Heart right ventricle (tissue), 16 donors: ENCODE results near the gene POLD3. TPM values are rescaled to one million over a fixed set of nuclear protein-coding genes. Genes with fewer than 3 reads are reported as not detected.

Source experiments
- ATAC-seq, 8 donors: fragments of 200-7000 bp; cut with Tn5 transposase; one replicate each; pipeline ENCODE4 v1.9.1; 2020; ENCODE audit warnings: mild to moderate bottlenecking in 8 of 8, moderate library complexity in 8 of 8, moderate number of reproducible peaks in 1 of 8
- DNase-seq, 2 donors: peaks; one replicate each; pipeline ENCODE4 v3.0.0-alpha.2; 2020
- H3K27ac ChIP-seq, 10 donors: fragments of 200-600 bp; sonication (generic) in 2 of 10; one replicate each; pipeline versions ENCODE4 v1.5.0 to v1.8.0; 2020 to 2022; ENCODE audit warnings: mild to moderate bottlenecking in 3 of 10
- H3K27me3 ChIP-seq, 7 donors: fragments of 200-600 bp; one replicate each; pipeline ENCODE4 v1.8.0; 2021 to 2022; ENCODE audit warnings: mild to moderate bottlenecking in 2 of 7
- H3K36me3 ChIP-seq, 9 donors: fragments of 200-600 bp; sonication (generic) in 1 of 9; one replicate each; pipeline versions ENCODE4 v1.5.0 to v1.8.0; 2020 to 2022; ENCODE audit warnings: mild to moderate bottlenecking in 2 of 9
- H3K4me1 ChIP-seq, 9 donors: fragments of 200-600 bp; sonication (generic) in 1 of 9; one replicate each; pipeline versions ENCODE4 v1.5.0 to v1.8.0; 2020 to 2022; ENCODE audit warnings: mild to moderate bottlenecking in 4 of 9
- H3K4me3 ChIP-seq, 10 donors: fragments of 200-600 bp; sonication (generic) in 2 of 10; one replicate each; pipeline versions ENCODE4 v1.5.0 to v1.8.0; 2020 to 2022; ENCODE audit warnings: mild to moderate bottlenecking in 7 of 10, moderate library complexity in 2 of 10
- H3K9me3 ChIP-seq, 11 donors: fragments of 200-600 bp in 10 of 11; sonication (generic) in 2 of 11; one replicate each; pipeline versions ENCODE4 v1.5.0 to v1.8.0; 2013 to 2022; ENCODE audit warnings: mild to moderate bottlenecking in 2 of 11, control low read depth in 1 of 11, moderate library complexity in 1 of 11
- CTCF ChIP-seq, 9 donors: fragments of 200-600 bp; sonication (generic) in 2 of 9; IDR thresholded peaks; one replicate each; pipeline versions ENCODE4 v1.5.0 to v1.8.0; 2021 to 2022; ENCODE audit warnings: antibody characterized with exemption in 9 of 9, mild to moderate bottlenecking in 5 of 9, moderate library complexity in 1 of 9
- WGBS, 2 donors: extraction: QIAGEN DNeasy Blood & Tissue Kit; methylation state at CpG; one replicate each; pipeline ENCODE4 v1.1.7; 2013; ENCODE audit warnings: inconsistent platforms in 1 of 2; 5-methylcytosine and 5-hydroxymethylcytosine counted together
- intact Hi-C, 10 donors: fragments of 100-400 bp; cut with DNase I; formaldehyde crosslinking; loops; one replicate each; pipeline versions ENCODE4 v1.11.1 to v1.14.2; 2022
- polyA plus RNA-seq, 2 donors: library from polyadenylated mRNA; stranded (reverse); fragments of 200-250 nt; gene quantifications; one replicate each; pipeline ENCODE4 v1.2.3, GENCODE V29; 2013
- total RNA-seq, 10 donors: library from RNA; stranded (reverse); fragmentation: NEBNext Ultra II Directional in 3 of 10; extraction: Animal tissue kit (Norgen Biotek cat#: 25700) in 3 of 10; gene quantifications; one replicate each; pipeline versions ENCODE4 v1.2.1 to v1.2.4, GENCODE V29; 2021 to 2023
- donor health status: Arrhythmogenic right ventricular cardiomyopathy.
- donor health status: ischemic (EF 13 %, LVEDD 7.1; RV severe dilation, severe dysfunction).
- donor health status: healthy with polysubstance abuse.
- donor health status: DM: no; HTN: yes; CAD: no.
- donor health status: DM: no; HTN: no; CAD: no.
- donor health status: ischemic (EF 25% LVEDD 6.9; RV normal size, moderate dysfunction).
- donor health status: ischemic (EF 25% LVEDD 5.7; RV mildly dilated, moderate dysfunction).
- donor health status: healthy.
- donor health status: DM: yes; HTN: yes; CAD: no.
- donor health status: Ischemic cardiomyopathy.
- donor health status: ischemic (EF 35%, LVEDD 5.7; RV mildly dilated, moderate dysfunction).
- donor health status: nonischemic (EF 11% LVEDD 7.7; RV severe dilation, severe dysfunction).
- donor health status: DM: yes; HTN: yes; CAD: no.
- donor health status: PGD.
- donor health status: ischemic (EF 29% LVEDD 5.4; RV normal size, mild dysfunction).
- donor health status: nonischemic (EF 23%, LVEDD 6.1; RV moderate dilation, normal function).

POLD3 gene
- total and polyA plus RNA-seq, 12 donors: 4.7 to 8.8 (median 7.9) TPM

DNA sequence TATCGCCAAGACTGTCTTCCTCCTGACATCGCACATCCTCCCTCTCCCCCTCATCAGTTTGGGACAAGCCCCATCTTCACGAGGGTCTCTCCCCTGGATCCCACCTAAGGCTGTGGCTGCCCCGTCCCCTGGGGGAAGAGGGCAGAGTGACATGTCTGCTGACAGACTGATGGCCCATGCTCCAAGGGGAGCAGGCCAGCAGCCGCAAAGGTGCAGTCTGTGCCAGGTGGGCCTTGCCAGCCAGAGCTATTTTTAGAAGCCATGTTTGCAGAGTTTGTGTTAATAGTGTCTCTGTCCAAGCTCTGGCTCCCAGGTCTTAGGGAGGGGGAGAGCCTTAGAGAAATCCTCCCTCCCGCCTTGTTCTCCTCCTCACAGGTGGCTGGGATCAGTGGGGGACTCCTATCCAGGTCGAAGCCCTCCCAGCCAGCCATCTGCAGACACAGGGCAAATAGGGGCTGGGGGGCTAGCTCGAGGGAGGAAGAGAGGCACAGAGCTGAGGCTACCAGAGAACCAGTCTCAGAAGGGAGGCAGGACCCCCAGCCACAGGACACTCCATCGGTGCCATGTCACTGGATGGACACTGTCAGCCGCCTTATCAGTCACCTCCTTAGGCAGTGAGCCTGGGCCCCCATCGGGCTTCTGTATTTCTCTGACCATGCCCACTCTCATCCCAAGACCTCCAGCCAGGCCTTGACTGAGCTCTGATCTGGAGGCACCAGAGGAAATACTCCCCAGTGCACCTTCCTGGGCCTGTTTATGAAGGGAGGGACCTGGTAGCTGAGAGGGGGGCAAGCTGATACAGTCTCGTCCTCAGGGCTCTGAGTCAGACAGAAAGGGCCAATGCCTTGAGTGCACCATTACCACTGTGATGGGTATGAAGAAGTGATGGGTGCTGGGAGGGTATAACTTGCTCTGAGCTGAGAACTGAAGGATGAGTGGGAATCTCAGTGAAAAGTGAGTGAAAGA is 89.6 kb downstream of the POLD3 start:
- Histone ChIP-seq H3K9me3 (peaks cover 0 to 8% (median 0%) of the 10 kb centered on the region in 11 donors), H3K27ac (peak overlapping the region in 9 of 10 donors; percentile 13 to 77 (median 63)), H3K27me3 (peaks cover 0 to 23% (median 5%) of the 10 kb centered on the region in 7 donors), H3K4me3 (no peak overlapping the region), H3K36me3 (no peaks in the 10 kb centered on the region), H3K4me1 (peaks cover 0 to 55% (median 20%) of the 10 kb centered on the region in 9 donors)
- 56 to 62% methylated on average over 12 of the region's 12 CpGs for WGBS, 2 donors
- intact Hi-C loops: no loop called here
- DNase-seq (peak; percentile 63), ATAC-seq (peak; percentile 35 to 80 (median 68))
- TF ChIP-seq CTCF (IDR thresholded peaks at IDR 0.05): no peak

- peaks cover 0 to 12% (median 0%) of the 10 kb centered on the region in 11 donors for H3K9me3 ChIP-seq
- H3K36me3 ChIP-seq: no peaks in the 10 kb centered on the region
- peaks cover 0 to 23% (median 5%) of the 10 kb centered on the region in 7 donors for H3K27me3 ChIP-seq
- DNase-seq (no peak), ATAC-seq (no peak)
- no peak for TF ChIP-seq CTCF (IDR thresholded peaks at IDR 0.05)
- H3K4me3 ChIP-seq: peak overlapping the region in 9 of 10 donors; percentile 26 to 56 (median 52)
- H3K4me1 ChIP-seq: peaks cover 0 to 63% (median 27%) of the 10 kb centered on the region in 9 donors
- H3K27ac ChIP-seq: peak overlapping the region in 9 of 10 donors; percentile 13 to 77 (median 65)
- intact Hi-C loops: no loop called here
- 84 to 87% methylated on average over 14 of the region's 14 CpGs for WGBS, 2 donors
Measured at GRCh38 chr11:74682731-74683278, 90.4 kb downstream of the POLD3 start.

GRCh38 chr11:74683279-74683871 is 91.0 kb downstream of the POLD3 start:
- peaks cover 0 to 12% (median 0%) of the 10 kb centered on the region in 11 donors for H3K9me3 ChIP-seq
- ATAC-seq (peak in 5 of 8 donors; percentile 2 to 76 (median 36)), DNase-seq (peak in 1 of 2 donors; percentile 46)
- WGBS, 2 donors: 3 to 4% methylated on average over 59 of the region's 59 CpGs
- peak overlapping the region in 9 of 10 donors; percentile 32 to 77 (median 65) for H3K27ac ChIP-seq
- H3K36me3 ChIP-seq: no peaks in the 10 kb centered on the region
- TF ChIP-seq CTCF (IDR thresholded peaks at IDR 0.05): peak in 8 of 9 donors; percentile 36 to 57 (median 54)
- intact Hi-C loops: no loop called here
- H3K4me1 ChIP-seq: peaks cover 0 to 68% (median 24%) of the 10 kb centered on the region in 9 donors
- H3K27me3 ChIP-seq: peaks cover 0 to 23% (median 5%) of the 10 kb centered on the region in 7 donors
- H3K4me3 ChIP-seq: peak overlapping the region in 9 of 10 donors; percentile 26 to 56 (median 52)
